D721Med (cell line): ENCODE data around the gene CCDC120.
A peak's percentile ranks its signal among the peaks of the same experiment; 100 is the strongest.

Experiments used
- DNase-seq: peaks from one replicate; pipeline ENCODE4 v3.0.0; 2011; ENCODE audit warnings: low spot score; ENCODE audit not compliant: insufficient read length
- FAIRE-seq: peaks from 2 replicates; lab custom pipeline; 2011; peaks lifted over from hg19 to GRCh38; lab: Jason Lieb, UNC
- TF ChIP-seq, protein P1 (sequence below): IDR thresholded peaks from 2 replicates; pipeline ENCODE4 v1.5.1; 2012; ENCODE audit warnings: mild to moderate bottlenecking, control low read depth; ENCODE audit not compliant: insufficient read depth; ENCODE audit errors: missing control alignments

The CCDC120 gene

DNA sequence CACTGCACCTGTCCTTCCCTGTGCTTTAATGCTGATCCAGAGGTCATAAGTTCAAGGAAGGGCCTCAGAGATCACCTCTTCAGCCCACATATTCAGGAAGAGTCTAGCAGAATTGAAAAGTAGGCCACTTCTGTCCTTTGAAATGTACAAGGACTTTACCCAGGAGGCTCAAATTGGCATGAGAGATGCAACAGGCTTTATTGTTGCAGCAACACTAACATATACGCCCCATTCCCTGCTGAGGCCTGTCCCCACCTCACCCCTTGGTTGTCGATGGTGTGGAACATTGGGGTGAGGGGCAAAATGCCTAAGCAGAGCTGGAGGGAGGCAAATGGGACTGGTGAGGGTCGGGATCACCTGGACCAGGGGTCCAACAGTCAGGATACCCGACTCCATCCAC is 12.2 kb downstream of the CCDC120 start:
- DNase-seq (no peak), FAIRE-seq (no peak)
- TF ChIP-seq, protein P1, sequence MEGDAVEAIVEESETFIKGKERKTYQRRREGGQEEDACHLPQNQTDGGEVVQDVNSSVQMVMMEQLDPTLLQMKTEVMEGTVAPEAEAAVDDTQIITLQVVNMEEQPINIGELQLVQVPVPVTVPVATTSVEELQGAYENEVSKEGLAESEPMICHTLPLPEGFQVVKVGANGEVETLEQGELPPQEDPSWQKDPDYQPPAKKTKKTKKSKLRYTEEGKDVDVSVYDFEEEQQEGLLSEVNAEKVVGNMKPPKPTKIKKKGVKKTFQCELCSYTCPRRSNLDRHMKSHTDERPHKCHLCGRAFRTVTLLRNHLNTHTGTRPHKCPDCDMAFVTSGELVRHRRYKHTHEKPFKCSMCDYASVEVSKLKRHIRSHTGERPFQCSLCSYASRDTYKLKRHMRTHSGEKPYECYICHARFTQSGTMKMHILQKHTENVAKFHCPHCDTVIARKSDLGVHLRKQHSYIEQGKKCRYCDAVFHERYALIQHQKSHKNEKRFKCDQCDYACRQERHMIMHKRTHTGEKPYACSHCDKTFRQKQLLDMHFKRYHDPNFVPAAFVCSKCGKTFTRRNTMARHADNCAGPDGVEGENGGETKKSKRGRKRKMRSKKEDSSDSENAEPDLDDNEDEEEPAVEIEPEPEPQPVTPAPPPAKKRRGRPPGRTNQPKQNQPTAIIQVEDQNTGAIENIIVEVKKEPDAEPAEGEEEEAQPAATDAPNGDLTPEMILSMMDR: no peak

DNA sequence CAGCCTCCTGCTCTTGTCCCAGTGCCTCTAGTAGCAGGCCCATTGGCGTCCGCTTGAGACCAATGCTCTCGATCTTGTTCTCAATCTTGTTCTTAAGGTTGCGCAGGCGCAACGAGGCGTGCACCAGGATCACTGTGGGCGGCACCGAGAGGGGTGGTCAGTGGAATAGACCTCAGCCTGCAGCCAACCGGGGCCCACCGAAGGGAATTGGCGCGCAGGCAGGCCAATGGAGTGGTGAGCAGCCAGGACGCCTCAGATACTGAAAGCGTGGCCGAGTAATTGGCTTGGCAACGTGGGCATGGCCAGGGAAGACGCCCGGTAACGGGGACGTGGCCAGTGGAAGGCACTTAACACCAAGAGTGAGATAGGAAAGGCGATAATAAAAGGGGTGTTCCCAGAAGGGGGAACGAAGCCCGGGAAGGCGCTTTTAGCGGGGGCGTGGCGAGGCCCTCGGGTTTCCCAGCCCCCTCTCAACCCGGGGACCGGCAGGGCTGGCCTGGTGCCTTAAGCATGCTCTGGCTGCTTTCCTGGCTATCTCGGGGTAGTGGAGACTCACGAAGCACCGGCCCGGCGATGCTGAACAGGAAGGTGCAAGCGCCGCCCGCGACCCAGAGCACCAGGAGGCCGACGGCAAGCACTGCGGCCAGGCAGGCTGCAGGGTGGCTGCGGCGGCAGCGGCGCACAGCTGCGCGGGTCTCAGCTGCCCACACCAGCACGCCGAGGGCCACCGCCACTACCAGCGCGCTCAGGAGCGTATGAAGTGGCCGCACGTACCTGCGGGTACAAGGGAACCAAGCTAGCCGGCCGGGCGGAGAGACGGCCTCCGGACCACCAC is 13.3 kb downstream of the CCDC120 start:
- FAIRE-seq: no peak
- no peak for DNase-seq
- TF ChIP-seq, protein P1: no peak

DNA sequence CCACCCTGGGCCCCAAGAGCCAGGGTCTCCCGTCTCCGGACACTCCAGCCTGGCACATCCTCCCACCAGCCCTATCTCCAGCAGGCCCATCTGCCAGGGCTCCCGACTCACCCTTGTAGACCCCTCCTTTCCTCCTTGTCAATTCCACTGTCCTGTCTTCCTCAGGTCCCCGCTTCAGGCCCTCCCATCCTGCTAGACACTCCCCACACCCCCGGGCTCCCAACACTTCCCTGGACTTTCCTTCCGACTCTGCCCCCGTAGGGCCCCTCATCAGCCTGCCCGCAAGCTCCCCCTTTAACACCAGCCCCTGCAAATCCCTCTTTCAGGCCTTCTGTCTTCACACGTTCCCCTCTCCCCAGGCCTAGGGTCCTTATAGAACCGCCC is 13.9 kb downstream of the CCDC120 start:
- DNase-seq: no peak
- TF ChIP-seq, protein P1: no peak

DNA sequence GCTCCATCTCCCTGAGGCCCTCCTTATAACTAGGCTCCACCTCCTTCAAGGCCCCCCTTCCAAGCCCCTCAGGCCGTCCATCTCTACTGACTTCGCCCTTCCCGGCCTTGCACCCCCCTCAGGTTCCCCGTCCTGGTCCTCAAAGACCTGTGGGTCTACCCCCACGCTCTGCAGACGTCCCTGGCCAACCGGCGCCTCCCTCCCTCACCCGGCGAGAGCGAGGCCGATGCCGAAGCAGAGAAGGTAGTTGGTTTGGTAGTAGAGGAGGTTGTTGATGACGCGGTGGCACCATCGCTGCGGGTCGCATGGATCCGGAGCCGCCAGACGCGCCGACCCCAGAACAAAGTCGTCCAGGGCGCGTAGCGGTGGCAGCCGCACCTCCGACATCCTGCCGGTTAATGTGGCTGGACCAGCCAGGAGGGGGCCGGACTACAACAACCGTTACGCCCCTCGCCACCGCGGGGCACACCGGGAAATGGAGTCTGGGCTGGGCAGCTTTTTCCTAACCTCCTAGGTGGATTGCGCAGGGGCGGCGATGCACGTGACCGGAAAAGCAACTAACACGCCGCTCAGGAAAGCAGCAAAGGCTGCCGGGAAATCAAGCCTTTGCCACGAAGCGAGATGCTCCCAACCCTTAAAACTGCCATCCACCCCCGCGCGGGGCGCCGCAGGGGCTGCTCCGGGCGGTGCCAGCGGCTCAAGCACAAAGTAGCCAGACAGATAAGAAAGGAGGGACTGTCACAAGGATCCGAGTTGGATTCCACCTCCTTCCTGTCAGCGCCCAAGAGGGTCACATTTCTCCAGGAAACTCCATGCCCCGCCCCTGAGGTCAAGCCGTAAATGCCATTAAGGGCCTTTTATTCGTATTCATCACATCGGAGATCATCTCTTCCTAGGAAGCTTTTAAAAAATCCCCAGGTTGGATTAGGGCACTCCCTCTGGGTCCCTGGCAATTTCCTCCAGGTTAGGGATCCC is 15.1 kb downstream of the CCDC120 start, which contains the start of gene PRAF2:
Gene PRAF2 (minus strand): TSS at position 402 of the 975 bp plus-strand sequence. CDS start 15 bp downstream, at position 387.
- TF ChIP-seq, protein P1: no peak
- peak; percentile 92 for DNase-seq
- FAIRE-seq: peak; percentile 84

More for the DNA sequence above, 13.9 kb downstream of the CCDC120 start:
- FAIRE-seq: no peak

DNA sequence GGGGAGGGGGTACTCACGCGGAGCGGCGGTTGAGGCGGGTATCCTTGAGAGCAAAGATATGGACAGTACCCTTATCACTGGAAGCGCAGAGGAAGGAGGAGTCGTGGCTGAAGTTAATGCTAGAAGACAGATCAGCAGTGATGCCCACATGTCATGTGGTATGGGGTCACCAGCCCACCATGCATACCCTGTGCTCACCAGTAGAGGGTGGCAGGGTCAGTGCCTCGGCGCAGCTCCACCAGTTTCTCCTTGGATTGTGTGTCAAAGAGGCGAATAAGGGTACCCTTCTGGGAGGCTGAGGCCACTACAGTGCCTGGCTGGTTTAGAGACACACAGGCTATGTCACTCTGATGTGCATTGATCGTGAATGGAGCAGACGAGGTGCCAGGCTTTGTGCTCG is 16.5 kb downstream of the CCDC120 start:
- FAIRE-seq (no peak), DNase-seq (no peak)
- TF ChIP-seq, protein P1: no peak

DNA sequence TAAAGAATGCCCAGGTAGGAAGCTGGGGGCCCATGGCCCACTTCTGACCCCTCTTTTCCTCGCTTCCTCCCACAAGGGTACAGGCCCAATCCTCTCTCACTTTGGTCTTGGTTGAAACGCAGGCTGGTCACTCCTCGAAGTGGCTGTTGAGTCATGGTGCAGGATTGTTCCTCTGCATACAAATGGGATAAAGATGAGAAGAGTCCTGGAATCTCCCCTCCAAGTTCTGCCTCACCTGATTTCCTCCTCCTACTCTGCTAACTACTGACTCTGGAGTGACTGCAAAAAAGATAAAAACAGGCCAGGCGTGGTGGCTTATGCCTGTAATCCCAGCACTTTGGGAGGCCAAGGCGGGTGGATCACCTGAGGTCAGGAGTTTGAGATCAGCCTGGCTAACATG is 19.1 kb downstream of the CCDC120 start:
- DNase-seq: no peak
- TF ChIP-seq, protein P1: no peak
- FAIRE-seq: no peak
